Esophagus squamous epithelium (tissue), 5 donors: ENCODE measurements around the gene EPHA1. TPM values are rescaled to one million over a fixed set of nuclear protein-coding genes. Genes with fewer than 3 reads are reported as not detected.

Experiments
- DNase-seq: peaks from one replicate; lab custom pipeline; 2025; lab: John Stamatoyannopoulos, UW
- H3K27ac ChIP-seq, 4 donors: fragments of 200-600 bp; sonication (generic); one replicate each; pipeline ENCODE4 v1.5.1; 2016 to 2019; ENCODE audit warnings: mild to moderate bottlenecking in 1 of 4
- H3K27me3 ChIP-seq, 4 donors: fragments of 200-600 bp; sonication (generic); 1 replicate in 3 of 4; 2 replicates in 1 of 4; pipeline versions ENCODE4 v1.5.1 to v1.6.0; 2017 to 2021; ENCODE audit warnings: antibody characterized with exemption in 1 of 4
- H3K36me3 ChIP-seq, 3 donors: fragments of 200-600 bp; sonication (generic); one replicate each; pipeline ENCODE4 v1.5.1; 2016 to 2019
- H3K4me1 ChIP-seq, 3 donors: fragments of 200-600 bp; sonication (generic); one replicate each; pipeline ENCODE4 v1.5.1; 2017 to 2019
- H3K4me3 ChIP-seq, 4 donors: fragments of 200-600 bp; sonication (generic); 1 replicate in 3 of 4; 2 replicates in 1 of 4; pipeline ENCODE4 v1.5.1; 2016 to 2019; ENCODE audit warnings: mild to moderate bottlenecking in 2 of 4, moderate library complexity in 1 of 4
- H3K9me3 ChIP-seq, 3 donors: fragments of 200-600 bp; sonication (generic); one replicate each; pipeline ENCODE4 v1.5.1; 2016 to 2019
- CTCF ChIP-seq, 6 experiments: fragments of 450-650 bp in 4 of 6; fragments of 200-600 bp in 2 of 6; sonication (generic) in 2 of 6; IDR thresholded peaks; one replicate each; pipeline ENCODE4 v1.5.1; 2016 to 2019; ENCODE audit warnings: antibody characterized with exemption in 6 of 6, mild to moderate bottlenecking in 4 of 6, moderate library complexity in 4 of 6
- POLR2A ChIP-seq, 4 donors: fragments of 450-650 bp; IDR thresholded peaks; one replicate each; pipeline ENCODE4 v1.6.1; 2017; ENCODE audit warnings: antibody characterized with exemption in 4 of 4, mild to moderate bottlenecking in 4 of 4, moderate library complexity in 3 of 4
- WGBS, 2 donors: methylation state at CpG; one replicate each; pipeline ENCODE4 v1.1.5; 2018; 5-methylcytosine and 5-hydroxymethylcytosine counted together
- intact Hi-C: fragments of 100-400 bp; cut with DNase I; formaldehyde crosslinking; loops from one replicate; pipeline ENCODE4 v1.15.0; 2022
- total RNA-seq, 4 donors: library from RNA; depleted of rRNA; stranded (reverse); fragments of >200 nt; gene quantifications; one replicate each; pipeline ENCODE4 v1.1.0, GENCODE V29; 2016
- donor health status: DM: yes; HTN: yes; CAD: no.

The EPHA1 gene
- total RNA-seq, 4 donors from 2014 or later: 64.5 to 132 (median 77.4) TPM

GRCh38 chr7:143411976-143412708, 3.5 kb upstream of the EPHA1 start:
- DNase-seq: no peak
- Histone ChIP-seq H3K4me3 (no peak overlapping the region), H3K27ac (peak overlapping the region in 3 of 4 donors; percentile 63 to 76 (median 70)), H3K4me1 (peaks cover 24 to 95% (median 38%) of the 10 kb centered on the region in 3 donors), H3K36me3 (no peaks in the 10 kb centered on the region), H3K9me3 (no peaks in the 10 kb centered on the region), H3K27me3 (no peaks in the 10 kb centered on the region)
- no peak for TF ChIP-seq POLR2A (IDR thresholded peaks at IDR 0.05)
- TF ChIP-seq CTCF (IDR thresholded peaks at IDR 0.05): no peak
- 79 to 81% methylated on average over 5 of the region's 5 CpGs for WGBS, 2 donors
- intact Hi-C loops: no loop called here

GRCh38 chr7:143410521-143411004, 1.9 kb upstream of the EPHA1 start:
- no peak for DNase-seq
- peaks cover 0 to 6% (median 0%) of the 10 kb centered on the region in 3 donors for H3K36me3 ChIP-seq
- H3K27me3 ChIP-seq: no peaks in the 10 kb centered on the region
- no peak for TF ChIP-seq CTCF (IDR thresholded peaks at IDR 0.05)
- H3K4me1 ChIP-seq: peaks cover 28 to 95% (median 37%) of the 10 kb centered on the region in 3 donors
- intact Hi-C loops: no loop called here
- peak overlapping the region in 3 of 4 donors; percentile 16 to 87 (median 21) for H3K27ac ChIP-seq
- 37 to 47% methylated on average over 5 to 6 of the region's 6 CpGs for WGBS, 2 donors
- no peaks in the 10 kb centered on the region for H3K9me3 ChIP-seq
- no peak overlapping the region for H3K4me3 ChIP-seq

- Histone ChIP-seq H3K4me1 (peaks cover 28 to 86% (median 36%) of the 10 kb centered on the region in 3 donors), H3K27me3 (no peaks in the 10 kb centered on the region), H3K27ac (peak overlapping the region; percentile 49 to 92 (median 88)), H3K9me3 (no peaks in the 10 kb centered on the region), H3K4me3 (peak overlapping the region; percentile 68 to 81 (median 69)), H3K36me3 (peaks cover 0 to 27% (median 0%) of the 10 kb centered on the region in 3 donors)
- 50% methylated on average over 3 of the region's 20 CpGs; no CpG with 5 or more reads in 1 of the 2 donors for WGBS, 2 donors
- intact Hi-C loops: no loop called here
- no peak for DNase-seq
- TF ChIP-seq POLR2A (IDR thresholded peaks at IDR 0.05) (no peak), CTCF (IDR thresholded peaks at IDR 0.05) (no peak)
Measured at GRCh38 chr7:143408252-143408685, 387 bp downstream of the EPHA1 start.

- intact Hi-C loops: no loop called here
- DNase-seq: no peak
- H3K9me3 ChIP-seq: no peaks in the 10 kb centered on the region
- 19 to 28% methylated on average over 6 to 9 of the region's 13 CpGs for WGBS, 2 donors
- peaks cover 0 to 31% (median 0%) of the 10 kb centered on the region in 3 donors for H3K36me3 ChIP-seq
- H3K27ac ChIP-seq: peak overlapping the region; percentile 49 to 92 (median 88)
- peaks cover 25 to 79% (median 33%) of the 10 kb centered on the region in 3 donors for H3K4me1 ChIP-seq
- TF ChIP-seq POLR2A (IDR thresholded peaks at IDR 0.05) (no peak), CTCF (IDR thresholded peaks at IDR 0.05) (no peak)
- H3K27me3 ChIP-seq: no peaks in the 10 kb centered on the region
- H3K4me3 ChIP-seq: peak overlapping the region; percentile 68 to 81 (median 69)
Measured at GRCh38 chr7:143407287-143408251, 1.1 kb downstream of the EPHA1 start.
